Tibial nerve (tissue), 3 donors: Measurements from ENCODE around the gene SPATA17.

ENCODE experiments used
- POLR2A ChIP-seq, 2 donors: fragments of 450-650 bp; IDR thresholded peaks; one replicate each; pipeline ENCODE4 v1.6.1; 2017; ENCODE audit warnings: antibody characterized with exemption in 2 of 2, mild to moderate bottlenecking in 2 of 2, moderate library complexity in 2 of 2
- TF ChIP-seq, protein P1 (sequence below), 5 experiments: fragments of 200-600 bp in 3 of 5; fragments of 450-650 bp in 2 of 5; sonication (generic) in 3 of 5; IDR thresholded peaks; one replicate each; pipeline ENCODE4 v1.5.1; 2016 to 2019; ENCODE audit warnings: antibody characterized with exemption in 5 of 5, mild to moderate bottlenecking in 3 of 5, moderate library complexity in 2 of 5

DNA sequence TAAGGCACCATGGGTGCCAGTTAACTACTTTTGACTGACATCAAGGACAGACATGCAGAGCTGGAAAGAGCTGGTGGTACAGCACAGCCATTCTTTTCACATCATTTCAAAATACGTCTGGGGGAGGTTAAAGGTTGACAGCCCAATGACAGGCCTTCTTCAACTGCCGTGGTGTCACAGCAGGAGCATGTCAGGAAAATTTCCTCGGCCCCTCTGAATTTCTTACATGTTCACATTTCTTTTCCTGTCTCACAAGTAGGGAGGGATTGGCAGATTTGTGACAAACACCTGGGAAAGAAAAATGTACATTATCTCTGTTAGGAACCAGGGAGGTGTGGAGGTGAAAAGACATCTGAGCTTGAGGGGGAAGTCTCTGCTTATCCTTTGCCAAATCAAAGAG, 279.1 kb downstream of the SPATA17 start:
- TF ChIP-seq, protein P1, sequence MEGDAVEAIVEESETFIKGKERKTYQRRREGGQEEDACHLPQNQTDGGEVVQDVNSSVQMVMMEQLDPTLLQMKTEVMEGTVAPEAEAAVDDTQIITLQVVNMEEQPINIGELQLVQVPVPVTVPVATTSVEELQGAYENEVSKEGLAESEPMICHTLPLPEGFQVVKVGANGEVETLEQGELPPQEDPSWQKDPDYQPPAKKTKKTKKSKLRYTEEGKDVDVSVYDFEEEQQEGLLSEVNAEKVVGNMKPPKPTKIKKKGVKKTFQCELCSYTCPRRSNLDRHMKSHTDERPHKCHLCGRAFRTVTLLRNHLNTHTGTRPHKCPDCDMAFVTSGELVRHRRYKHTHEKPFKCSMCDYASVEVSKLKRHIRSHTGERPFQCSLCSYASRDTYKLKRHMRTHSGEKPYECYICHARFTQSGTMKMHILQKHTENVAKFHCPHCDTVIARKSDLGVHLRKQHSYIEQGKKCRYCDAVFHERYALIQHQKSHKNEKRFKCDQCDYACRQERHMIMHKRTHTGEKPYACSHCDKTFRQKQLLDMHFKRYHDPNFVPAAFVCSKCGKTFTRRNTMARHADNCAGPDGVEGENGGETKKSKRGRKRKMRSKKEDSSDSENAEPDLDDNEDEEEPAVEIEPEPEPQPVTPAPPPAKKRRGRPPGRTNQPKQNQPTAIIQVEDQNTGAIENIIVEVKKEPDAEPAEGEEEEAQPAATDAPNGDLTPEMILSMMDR (IDR thresholded peaks at IDR 0.05) = no peak
- TF ChIP-seq POLR2A (IDR thresholded peaks at IDR 0.05) = no peak
